GM20431 (cell line): ENCODE data around the gene BLTP3A.

Experiments used
- in situ Hi-C: fragments of 300-500 bp; cut with MseI, MboI; formaldehyde crosslinking; loops from one replicate; pipeline ENCODE4 v1.15.0; 2020; ENCODE audit warnings: low sequenced_read_pairs; ENCODE audit not compliant: unreplicated experiment

BLTP3A gene

DNA sequence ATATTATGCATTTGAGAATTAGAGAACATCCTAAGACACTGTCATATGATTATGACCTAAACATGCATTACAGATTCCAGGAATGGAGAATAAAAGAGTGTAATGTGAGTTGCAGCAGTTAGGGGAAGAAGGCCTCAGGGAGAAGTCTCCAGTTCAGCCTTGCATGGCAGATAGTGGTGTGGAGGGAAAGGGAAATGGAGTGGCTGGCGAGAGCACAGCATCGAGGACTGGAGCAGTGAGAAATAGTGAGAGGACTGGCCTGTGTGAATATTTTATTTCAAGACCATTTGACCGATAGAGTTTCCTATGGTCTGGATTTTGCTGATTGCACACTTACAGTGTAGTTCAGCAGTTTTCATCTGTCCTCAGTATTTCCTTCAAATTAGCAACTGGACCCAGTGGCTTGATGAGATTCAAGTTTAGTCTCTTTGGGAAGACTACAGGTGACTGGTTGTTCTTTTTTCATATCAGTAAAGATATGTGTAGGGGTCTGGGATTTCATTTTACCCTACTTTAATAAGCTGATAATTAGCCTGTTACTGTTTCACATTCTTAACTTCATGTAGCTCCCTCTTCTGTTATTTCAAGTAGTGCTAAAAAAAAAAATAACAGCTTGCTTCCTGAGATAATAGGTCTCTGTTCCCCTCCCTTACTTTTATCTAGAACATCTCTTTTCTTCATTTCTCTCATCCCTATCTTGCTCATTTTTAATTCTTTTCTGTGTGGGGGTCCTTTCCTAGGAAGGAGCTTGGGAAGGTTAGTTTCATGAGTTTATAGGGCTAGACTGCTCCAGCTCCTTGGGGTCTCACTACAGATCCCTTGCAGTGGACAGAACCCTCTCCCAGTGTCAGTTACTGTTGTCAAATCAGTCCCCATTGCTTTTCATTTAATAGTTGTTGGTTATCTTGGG lies 27.9 kb downstream of the BLTP3A start:
- in situ Hi-C loops: no loop called here

DNA sequence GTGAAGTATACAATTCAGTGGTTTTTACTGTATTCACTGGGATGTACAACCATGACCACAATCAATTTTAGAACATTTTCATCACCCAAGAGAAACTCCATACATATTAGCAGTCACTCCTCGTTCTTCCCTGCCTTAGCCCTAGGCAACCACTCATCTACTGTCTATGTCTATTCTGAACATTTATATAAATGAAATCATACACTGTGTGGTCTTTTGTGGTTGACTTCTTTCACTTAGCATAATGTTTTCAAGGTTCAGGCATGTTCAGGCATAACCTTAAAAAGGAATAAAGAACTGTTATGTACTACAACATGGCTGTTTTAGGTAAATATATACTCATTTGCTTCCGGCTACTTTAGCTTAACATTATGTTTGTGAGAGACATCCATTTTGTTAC lies 37.3 kb downstream of the BLTP3A start:
- in situ Hi-C loops: no loop called here

GRCh38 chr6:34832942-34833341 lies 41.1 kb downstream of the BLTP3A start:
- in situ Hi-C loops: no loop called here

DNA sequence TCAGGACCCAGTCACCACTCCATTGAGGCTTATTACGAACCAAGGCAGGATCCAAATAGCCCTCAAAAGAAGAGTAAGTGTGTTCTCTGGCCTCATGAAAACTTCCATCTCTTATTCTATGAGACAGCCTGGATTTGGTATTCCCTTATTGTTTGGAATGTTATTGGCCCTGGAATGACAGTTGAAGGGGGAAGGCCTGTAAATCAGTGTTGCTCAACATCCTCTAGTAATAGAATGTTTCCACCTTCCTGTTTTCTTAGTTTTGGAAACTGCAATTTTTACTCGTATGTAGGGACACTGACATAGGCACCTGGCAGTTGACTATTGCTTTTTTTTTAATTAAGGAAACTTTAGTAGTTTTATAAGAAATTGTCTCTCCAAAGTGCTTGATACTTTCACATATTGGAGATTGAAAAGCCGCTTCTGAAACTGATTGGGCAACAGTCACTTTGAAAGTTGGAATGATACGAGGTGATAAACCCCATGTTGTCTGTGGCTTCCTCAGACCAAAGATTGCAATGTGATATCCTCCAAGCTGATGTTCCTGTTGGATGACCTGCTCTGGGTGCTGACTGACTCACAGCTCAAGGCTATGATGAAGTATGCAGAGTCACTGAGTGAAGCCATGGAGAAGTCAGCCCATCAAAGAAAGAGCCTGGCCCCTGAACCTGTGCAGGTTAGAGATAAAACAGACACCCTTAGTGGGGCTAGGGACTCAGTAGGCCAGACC lies 43.1 kb downstream of the BLTP3A start:
- in situ Hi-C loops: no loop called here

DNA sequence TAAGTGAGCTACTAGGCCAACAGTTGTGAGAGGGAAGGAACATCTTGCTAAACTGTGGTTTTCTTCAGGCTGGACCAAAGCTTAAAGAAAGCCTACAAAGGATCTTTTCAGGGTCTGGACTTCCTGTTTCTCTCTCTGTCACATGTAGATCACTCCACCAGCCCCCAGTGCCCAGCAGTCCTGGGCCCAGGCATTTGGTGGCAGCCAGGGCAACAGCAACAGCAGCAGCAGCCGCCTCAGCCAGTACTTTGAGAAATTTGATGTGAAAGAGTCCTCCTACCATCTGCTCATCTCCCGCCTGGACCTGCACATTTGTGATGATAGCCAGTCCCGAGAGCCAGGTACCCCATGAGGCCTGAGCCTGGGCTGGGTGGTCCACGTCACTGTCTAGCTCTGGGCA lies 44.1 kb downstream of the BLTP3A start:
- in situ Hi-C loops: no loop called here

- in situ Hi-C loops: no loop called here
These were observed 44.6 kb downstream of the BLTP3A start for GRCh38 chr6:34836451-34836850.

- in situ Hi-C loops: no loop called here
These were observed 45.6 kb downstream of the BLTP3A start for GRCh38 chr6:34837528-34837927.

DNA sequence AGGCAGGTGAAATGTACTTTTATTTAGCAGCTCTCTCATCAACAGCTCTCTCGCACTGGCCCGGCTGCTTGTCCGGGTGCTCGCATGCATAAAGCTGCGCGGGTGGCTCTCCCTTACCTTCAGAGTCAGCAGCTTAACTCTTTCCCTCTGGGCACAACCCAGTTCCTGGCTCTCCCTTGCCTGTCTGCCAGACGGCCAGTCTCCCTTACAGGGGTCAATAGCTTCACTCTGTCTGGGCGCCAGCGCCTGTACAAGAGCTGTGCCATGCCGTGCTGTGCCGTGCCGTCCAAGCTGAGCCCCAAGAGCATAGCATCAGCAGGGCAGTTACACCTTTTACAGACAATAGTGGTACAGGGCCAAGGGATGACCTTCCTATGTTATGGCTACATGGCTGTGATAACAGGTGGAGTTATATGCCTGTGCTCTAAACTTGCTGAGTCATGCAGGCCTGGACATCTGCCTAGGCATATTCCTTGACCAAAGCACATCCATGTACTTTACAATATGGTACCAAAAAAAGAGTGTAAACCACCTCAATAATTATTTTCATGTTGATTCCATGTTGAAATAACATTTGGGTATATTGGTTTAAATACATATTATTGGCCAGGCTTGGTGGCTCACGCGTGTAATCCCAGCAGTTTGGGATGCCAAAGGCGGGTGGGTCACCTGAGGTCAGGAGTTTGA lies 47.9 kb downstream of the BLTP3A start:
- in situ Hi-C loops: no loop called here
